SJSA1 (cell line): ENCODE measurements around the gene THBS2. TPM values are rescaled to one million over a fixed set of nuclear protein-coding genes. Genes with fewer than 3 reads are reported as not detected.
"Not testable (repeated sequence)": the region's sequence is repeated elsewhere in the genome, so short reads cannot be mapped to it uniquely, and the experiment has no call there.

ENCODE experiments used
- DNase-seq, 2 experiments: peaks; one replicate each; pipeline ENCODE4 v3.0.0-alpha.2; 2015 to 2020; ENCODE audit warnings: low spot score in 2 of 2, low read depth in 1 of 2
- H3K27ac ChIP-seq: fragments of 250-450 bp; sonication (Bioruptor Pico); 2 replicates; pipeline ENCODE4 v1.5.1; 2020; ENCODE audit warnings: mild to moderate bottlenecking, moderate library complexity
- H3K27me3 ChIP-seq: fragments of 250-450 bp; sonication (Bioruptor Pico); replicated peaks from 2 replicates; pipeline ENCODE4 v1.5.1; 2020; ENCODE audit warnings: mild to moderate bottlenecking, moderate library complexity
- H3K36me3 ChIP-seq: fragments of 250-450 bp; sonication (Bioruptor Pico); 2 replicates; pipeline ENCODE4 v1.5.1; 2020; ENCODE audit warnings: mild to moderate bottlenecking
- H3K4me1 ChIP-seq: fragments of 250-450 bp; sonication (Bioruptor Pico); replicated peaks from 2 replicates; pipeline ENCODE4 v1.6.1; 2021; ENCODE audit warnings: mild to moderate bottlenecking
- H3K4me3 ChIP-seq: fragments of 250-450 bp; sonication (Bioruptor Pico); 2 replicates; pipeline ENCODE4 v1.5.1; 2020; ENCODE audit warnings: mild to moderate bottlenecking
- H3K9me3 ChIP-seq: fragments of 250-450 bp; sonication (Bioruptor Pico); replicated peaks from 2 replicates; pipeline ENCODE4 v1.5.1; 2020; ENCODE audit warnings: mild to moderate bottlenecking
- total RNA-seq: library from RNA; depleted of rRNA; stranded (reverse); fragments of >200 nt; shearing (Covaris generic); gene quantifications from 2 replicates; pipeline ENCODE4 v1.2.3, GENCODE V29; 2014

Gene THBS2
- total RNA-seq, 1 experiment from 2014 or later, result not detected

DNA sequence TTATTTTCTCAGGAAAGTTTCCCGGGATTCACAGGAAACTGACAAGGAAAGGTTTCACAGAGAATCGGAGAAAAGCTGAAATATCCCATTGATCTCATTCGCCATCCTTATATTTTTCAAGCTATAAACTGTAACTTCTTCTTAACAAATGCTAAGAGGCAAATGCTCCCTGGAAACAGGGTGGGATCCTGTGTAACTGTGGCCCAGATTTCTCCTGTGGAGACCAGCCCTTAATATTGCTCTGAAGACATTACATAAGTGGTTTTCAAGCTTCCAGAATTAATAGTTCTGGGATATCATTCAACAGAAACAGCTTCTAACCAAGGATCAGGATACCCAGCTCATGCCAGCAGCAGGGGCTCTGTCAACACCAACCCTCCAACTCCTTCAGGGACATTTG lies 69.2 kb downstream of the THBS2 start:
- Histone ChIP-seq H3K27me3 (no peaks in the 10 kb centered on the region), H3K4me1 (peaks cover 15% of the 10 kb centered on the region), H3K27ac (no peak overlapping the region), H3K36me3 (no peaks in the 10 kb centered on the region), H3K9me3 (no peaks in the 10 kb centered on the region; the same call in 1 of the 2 replicates), H3K4me3 (no peak overlapping the region)
- no peak for DNase-seq

DNA sequence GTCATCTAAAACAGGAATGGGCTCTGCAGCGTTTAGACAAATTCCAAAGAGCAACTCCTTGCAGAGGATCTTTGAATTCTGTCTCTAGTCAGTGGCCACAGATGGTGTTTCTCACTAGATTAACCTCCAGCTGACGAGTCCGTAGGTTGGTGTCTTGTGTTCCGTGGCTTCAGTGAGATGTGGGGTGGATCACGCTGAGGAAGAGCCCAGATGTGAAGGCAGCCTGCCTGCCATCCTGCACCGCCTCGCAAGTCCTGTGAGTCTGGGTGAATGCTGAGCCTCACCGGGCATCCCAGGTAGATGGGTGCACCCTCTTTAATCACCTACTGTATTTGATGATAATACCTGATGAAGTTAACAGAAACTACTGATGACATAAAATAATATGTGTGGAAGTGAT lies 70.4 kb downstream of the THBS2 start:
- H3K27ac ChIP-seq, result no peak overlapping the region
- H3K4me1 ChIP-seq, result peaks cover 3% of the 10 kb centered on the region
- no peaks in the 10 kb centered on the region; the same call in 1 of the 2 replicates for H3K9me3 ChIP-seq
- no peaks in the 10 kb centered on the region for H3K36me3 ChIP-seq
- no peaks in the 10 kb centered on the region for H3K27me3 ChIP-seq
- DNase-seq, result no peak
- no peak overlapping the region for H3K4me3 ChIP-seq

DNA sequence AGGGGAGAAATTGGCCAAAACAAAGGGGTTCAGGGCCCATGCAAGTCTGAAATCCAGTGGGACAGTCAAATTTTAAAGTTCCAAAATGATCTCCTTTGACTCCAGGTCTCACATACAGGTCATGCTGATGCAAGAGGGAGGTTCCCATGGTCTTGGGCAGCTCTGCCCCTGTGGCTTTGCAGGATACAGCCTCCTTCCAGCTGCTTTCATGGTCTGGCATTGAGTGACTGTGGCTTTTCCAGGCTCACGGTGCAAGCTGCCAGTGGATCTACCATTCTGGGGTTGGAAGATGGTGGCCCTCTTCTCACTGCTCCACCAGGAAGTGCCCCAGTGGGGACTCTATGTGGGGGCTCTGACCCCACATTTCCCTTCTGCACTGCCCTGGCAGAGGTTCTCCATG lies 73.8 kb downstream of the THBS2 start:
- not testable (repeated sequence) for H3K9me3 ChIP-seq, DNase-seq, H3K27me3 ChIP-seq, H3K4me1 ChIP-seq, H3K27ac ChIP-seq, H3K36me3 ChIP-seq, H3K4me3 ChIP-seq

DNA sequence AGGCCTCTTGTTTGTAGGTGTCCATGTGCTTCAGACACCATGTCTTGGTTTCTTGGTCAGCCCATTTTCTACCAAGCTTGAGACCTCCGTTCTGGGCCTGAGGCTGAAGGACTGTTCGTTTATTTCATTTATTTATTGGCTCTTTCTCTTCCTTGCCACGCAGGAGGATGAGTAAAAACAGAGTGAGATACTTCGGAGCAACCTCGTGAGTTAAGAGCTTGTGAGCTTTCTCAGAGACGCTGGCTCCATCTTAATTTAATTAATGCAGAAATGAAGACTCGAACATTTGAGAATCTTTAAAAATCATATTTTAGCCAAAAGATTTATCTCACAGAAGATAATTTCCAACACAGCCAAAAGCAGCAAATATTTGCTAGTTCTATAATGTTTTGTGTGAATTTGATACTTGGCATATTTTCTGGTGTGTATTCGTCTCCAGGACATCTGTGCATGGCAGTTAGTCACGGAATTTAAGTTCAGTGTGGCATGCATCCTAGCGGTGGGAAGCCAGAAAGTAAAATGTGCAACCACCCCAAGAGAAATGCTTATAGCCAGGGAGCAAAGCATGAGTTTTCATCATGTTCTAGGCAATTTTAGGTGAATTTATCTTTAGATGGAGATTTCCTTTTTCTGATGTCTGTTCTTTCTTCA lies 76.0 kb downstream of the THBS2 start:
- no peak for DNase-seq
- Histone ChIP-seq H3K27ac (no peak overlapping the region), H3K9me3 (no peaks in the 10 kb centered on the region; the same call in 1 of the 2 replicates), H3K27me3 (no peaks in the 10 kb centered on the region), H3K36me3 (peaks cover 11% of the 10 kb centered on the region), H3K4me1 (peaks cover 20% of the 10 kb centered on the region), H3K4me3 (no peak overlapping the region)

GRCh38 chr6:169176361-169176991 lies 77.2 kb downstream of the THBS2 start:
- H3K36me3 ChIP-seq, result peaks cover 13% of the 10 kb centered on the region
- peaks cover 2% of the 10 kb centered on the region for H3K9me3 ChIP-seq
- peaks cover 32% of the 10 kb centered on the region for H3K4me1 ChIP-seq
- H3K27me3 ChIP-seq, result no peaks in the 10 kb centered on the region
- no peak overlapping the region for H3K27ac ChIP-seq
- no peak overlapping the region for H3K4me3 ChIP-seq
- no peak for DNase-seq

GRCh38 chr6:169175360-169175887 lies 78.2 kb downstream of the THBS2 start:
- no peak for DNase-seq
- peaks cover 23% of the 10 kb centered on the region for H3K36me3 ChIP-seq
- H3K27me3 ChIP-seq, result no peaks in the 10 kb centered on the region
- H3K4me3 ChIP-seq, result no peak overlapping the region
- H3K27ac ChIP-seq, result no peak overlapping the region
- peaks cover 37% of the 10 kb centered on the region for H3K4me1 ChIP-seq
- H3K9me3 ChIP-seq, result peaks cover 3% of the 10 kb centered on the region

DNA sequence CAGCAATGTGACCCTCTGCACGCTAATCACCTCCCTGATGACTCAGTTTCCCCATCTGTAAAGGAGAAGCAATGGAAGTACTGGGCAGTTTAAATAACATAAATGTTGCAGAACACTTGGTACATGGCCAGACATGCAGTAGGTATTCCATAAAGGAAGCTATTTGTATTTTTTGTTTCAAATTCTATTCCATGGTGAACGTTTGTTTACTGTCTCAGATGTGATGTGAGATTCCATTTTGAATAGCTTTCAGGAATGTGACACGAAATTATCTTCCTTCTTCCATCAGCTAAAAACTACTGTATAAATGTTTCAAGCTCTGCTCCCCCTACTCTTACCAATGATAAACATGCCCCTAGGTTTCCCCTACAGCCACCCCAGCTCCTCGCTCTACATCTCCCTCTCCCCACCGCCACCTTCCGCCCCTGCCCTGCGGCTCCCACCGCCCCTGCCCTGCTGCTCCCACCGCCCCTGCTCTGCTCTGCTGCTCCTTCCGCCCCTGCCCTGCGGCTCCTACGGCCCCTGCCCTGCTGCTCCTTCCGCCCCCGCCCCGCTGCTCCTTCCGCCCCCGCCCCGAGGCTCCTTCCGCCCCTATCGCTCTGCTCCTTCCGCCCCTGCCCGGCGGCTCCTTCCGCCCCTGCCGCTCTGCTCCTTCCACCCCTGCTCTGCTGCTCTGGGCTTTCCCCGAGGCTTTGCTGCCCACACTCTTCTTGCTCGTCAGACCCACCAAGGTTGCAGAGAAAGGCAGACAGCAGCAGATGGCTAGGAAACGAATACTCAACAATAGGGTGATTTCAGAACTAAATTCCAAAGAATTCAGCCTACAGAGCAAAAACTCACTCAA lies 78.9 kb downstream of the THBS2 start:
- Histone ChIP-seq H3K36me3 (peaks cover 25% of the 10 kb centered on the region), H3K27me3 (no peaks in the 10 kb centered on the region), H3K27ac (no peak overlapping the region), H3K9me3 (peaks cover 3% of the 10 kb centered on the region), H3K4me1 (peaks cover 37% of the 10 kb centered on the region), H3K4me3 (no peak overlapping the region)
- no peak for DNase-seq

DNA sequence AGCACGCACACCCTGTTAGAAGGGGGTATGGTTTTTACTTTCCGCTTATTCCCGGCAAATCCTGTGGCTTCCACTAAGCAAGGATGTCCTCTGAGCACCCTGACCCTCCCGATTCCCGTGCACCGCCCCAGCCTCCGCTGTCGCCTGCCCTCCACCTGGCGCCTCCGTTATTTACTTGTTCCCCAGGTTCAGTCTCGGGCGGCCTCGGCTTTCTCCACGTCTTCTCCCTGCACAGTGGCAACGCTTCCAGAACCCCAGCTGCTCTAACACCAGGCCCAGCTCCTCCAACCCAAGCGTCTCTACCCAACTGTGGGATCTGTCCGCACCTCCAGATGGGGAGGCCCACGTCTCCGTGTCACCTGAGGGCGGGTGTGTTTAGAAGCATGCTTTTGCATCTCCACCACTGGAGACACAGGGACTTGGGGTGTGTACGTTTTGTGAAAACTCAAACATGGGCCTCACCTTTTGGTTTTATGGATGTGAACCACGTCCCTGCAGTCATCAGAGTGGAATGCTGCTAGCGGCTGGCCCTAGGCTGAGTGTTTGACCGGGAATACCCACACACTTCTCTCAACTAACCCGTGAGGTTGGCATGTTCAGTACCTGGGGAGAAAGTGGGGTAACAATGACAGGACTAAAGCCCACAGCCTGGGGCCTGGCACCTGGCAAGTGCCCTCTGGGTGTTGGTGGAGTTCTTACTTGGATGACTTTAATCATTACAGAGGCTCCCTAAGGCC lies 79.9 kb downstream of the THBS2 start:
- no peaks in the 10 kb centered on the region for H3K27me3 ChIP-seq
- H3K4me1 ChIP-seq, result peaks cover 38% of the 10 kb centered on the region
- H3K27ac ChIP-seq, result peak overlapping the region; percentile 96
- H3K9me3 ChIP-seq, result peaks cover 3% of the 10 kb centered on the region; the same call in 1 of the 2 replicates
- peaks cover 31% of the 10 kb centered on the region for H3K36me3 ChIP-seq
- DNase-seq, result peak; percentile 35 to 50
- H3K4me3 ChIP-seq, result no peak overlapping the region

DNA sequence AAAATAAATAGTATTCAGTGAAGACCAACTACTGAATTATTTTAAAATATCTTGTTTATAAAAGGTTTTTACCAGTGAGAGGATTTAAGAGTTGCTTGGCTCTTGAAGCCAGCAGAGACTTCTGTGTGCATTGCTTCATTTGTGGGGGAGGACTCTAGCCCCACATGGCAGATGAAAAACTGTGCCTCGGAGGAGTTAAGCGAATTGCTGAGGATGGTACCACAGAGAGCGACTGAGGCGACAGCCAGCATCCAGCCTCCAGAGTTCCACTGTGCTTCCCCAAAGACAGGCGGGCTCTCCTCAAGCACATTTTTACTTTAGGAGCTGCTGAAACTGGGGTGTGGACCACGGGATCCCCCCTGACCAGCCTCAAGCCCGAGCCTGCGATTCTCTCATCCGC lies 80.7 kb downstream of the THBS2 start:
- no peaks in the 10 kb centered on the region for H3K27me3 ChIP-seq
- H3K9me3 ChIP-seq, result peaks cover 3% of the 10 kb centered on the region; the same call in 1 of the 2 replicates
- H3K27ac ChIP-seq, result peak overlapping the region; percentile 96
- no peak for DNase-seq
- peaks cover 31% of the 10 kb centered on the region for H3K36me3 ChIP-seq
- peaks cover 46% of the 10 kb centered on the region for H3K4me1 ChIP-seq
- H3K4me3 ChIP-seq, result no peak overlapping the region

DNA sequence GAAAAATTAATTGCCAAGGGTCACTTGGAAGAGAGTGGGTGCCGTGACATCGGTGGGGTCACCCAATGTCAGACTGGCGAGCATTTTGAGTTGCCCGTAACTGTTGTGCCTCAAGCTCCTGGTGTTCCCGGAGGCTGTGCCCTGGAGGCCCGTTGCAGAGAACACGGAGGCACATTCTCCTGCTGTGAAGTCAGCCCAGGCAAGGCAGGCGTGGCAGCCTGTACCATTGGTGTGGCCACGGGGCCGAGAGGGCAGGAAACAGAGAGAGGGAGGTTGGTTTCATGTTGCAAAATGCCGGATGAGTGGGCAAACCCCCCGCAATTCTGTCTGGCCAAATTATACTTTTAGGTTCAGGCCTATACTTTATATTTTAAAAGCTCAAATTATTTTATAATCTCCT lies 81.2 kb downstream of the THBS2 start:
- peak; percentile 83 to 91 for DNase-seq
- peaks cover 3% of the 10 kb centered on the region; the same call in 1 of the 2 replicates for H3K9me3 ChIP-seq
- H3K4me1 ChIP-seq, result peaks cover 51% of the 10 kb centered on the region
- no peak overlapping the region for H3K4me3 ChIP-seq
- peak overlapping the region; percentile 96 for H3K27ac ChIP-seq
- H3K27me3 ChIP-seq, result no peaks in the 10 kb centered on the region
- peaks cover 31% of the 10 kb centered on the region for H3K36me3 ChIP-seq

DNA sequence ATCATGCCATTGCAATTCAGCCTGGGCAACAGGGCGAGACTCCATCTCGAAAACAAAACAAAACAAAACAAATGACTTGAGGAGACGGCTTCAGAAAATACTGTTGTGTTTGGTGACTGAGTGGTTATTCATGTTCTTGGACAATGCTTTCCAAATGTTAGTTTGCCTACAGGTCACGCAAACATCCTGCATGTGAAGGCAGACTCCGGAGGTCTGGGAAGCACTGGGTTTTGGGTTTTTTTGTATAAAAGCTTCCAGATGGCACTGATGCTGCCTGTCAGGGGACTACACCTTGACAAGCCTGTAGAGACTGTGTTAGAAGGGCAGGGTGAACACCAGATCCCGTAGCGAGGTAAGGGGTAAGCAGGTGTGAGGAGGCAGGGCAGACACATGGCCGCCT lies 81.7 kb downstream of the THBS2 start:
- Histone ChIP-seq H3K27ac (peak overlapping the region; percentile 96), H3K4me3 (no peak overlapping the region), H3K9me3 (peaks cover 3% of the 10 kb centered on the region; the same call in 1 of the 2 replicates), H3K27me3 (no peaks in the 10 kb centered on the region), H3K4me1 (peaks cover 56% of the 10 kb centered on the region), H3K36me3 (peaks cover 36% of the 10 kb centered on the region)
- DNase-seq, result peak; percentile 74 to 87

DNA sequence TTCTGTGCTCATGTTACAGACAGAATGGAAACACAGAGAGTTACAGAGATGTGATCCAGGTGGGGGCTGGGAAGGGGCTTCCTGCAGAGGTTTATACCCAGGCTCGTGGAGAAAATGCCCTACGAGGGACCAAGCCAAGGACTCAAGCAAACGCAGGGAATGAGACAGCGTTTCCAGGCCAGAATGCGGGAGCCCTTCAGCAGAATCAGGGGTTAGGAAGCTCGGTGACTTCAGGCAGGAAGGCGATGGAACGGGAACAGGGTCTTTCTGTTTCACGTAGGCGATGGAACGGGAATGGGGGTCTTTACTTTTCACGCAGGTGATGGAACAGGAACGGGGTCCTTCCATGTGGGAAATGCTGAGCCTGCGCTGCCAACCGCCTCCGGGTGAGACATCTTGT lies 82.6 kb downstream of the THBS2 start:
- Histone ChIP-seq H3K36me3 (peaks cover 43% of the 10 kb centered on the region), H3K9me3 (peaks cover 3% of the 10 kb centered on the region; the same call in 1 of the 2 replicates), H3K4me3 (no peak overlapping the region), H3K4me1 (peaks cover 63% of the 10 kb centered on the region), H3K27ac (peak overlapping the region; percentile 96), H3K27me3 (no peaks in the 10 kb centered on the region)
- no peak for DNase-seq

- Histone ChIP-seq H3K4me3 (no peak overlapping the region), H3K27ac (peak overlapping the region; percentile 96)
Observed at GRCh38 chr6:169170583-169170955, 83.1 kb downstream of the THBS2 start.

More at GRCh38 chr6:169170583-169170955, 83.1 kb downstream of the THBS2 start:
- Histone ChIP-seq H3K36me3 (peaks cover 47% of the 10 kb centered on the region), H3K4me1 (peaks cover 64% of the 10 kb centered on the region), H3K27me3 (no peaks in the 10 kb centered on the region), H3K9me3 (peaks cover 3% of the 10 kb centered on the region; the same call in 1 of the 2 replicates)
- DNase-seq, result no peak
